Upper lobe of left lung (tissue), 6 donors: ENCODE results near the gene TMEM203. TPM values are rescaled to one million over a fixed set of nuclear protein-coding genes. Genes with fewer than 3 reads are reported as not detected.
A peak's percentile ranks its signal among the peaks of the same experiment; 100 is the strongest.

Source experiments
- ATAC-seq, 2 donors: fragments of 200-7000 bp; cut with Tn5 transposase; one replicate each; pipeline ENCODE4 v1.9.1; 2022; ENCODE audit warnings: mild to moderate bottlenecking in 2 of 2, moderate library complexity in 2 of 2; ENCODE audit not compliant: low FRiP score in 2 of 2
- DNase-seq, 2 donors: peaks; one replicate each; pipeline ENCODE4 v3.0.0-alpha.2; 2019 to 2020
- H3K27ac ChIP-seq, 4 donors: fragments of 200-600 bp; sonication (generic); one replicate each; pipeline ENCODE4 v1.5.1; 2016 to 2019
- H3K27me3 ChIP-seq, 4 donors: fragments of 200-600 bp; sonication (generic); one replicate each; pipeline ENCODE4 v1.5.1; 2017 to 2019
- H3K36me3 ChIP-seq, 4 donors: fragments of 200-600 bp; sonication (generic); one replicate each; pipeline ENCODE4 v1.5.1; 2016 to 2019
- H3K4me1 ChIP-seq, 4 donors: fragments of 200-600 bp; sonication (generic); one replicate each; pipeline ENCODE4 v1.5.1; 2018 to 2019
- H3K4me3 ChIP-seq, 4 donors: fragments of 200-600 bp; sonication (generic); one replicate each; pipeline ENCODE4 v1.5.1; 2017 to 2019; ENCODE audit warnings: mild to moderate bottlenecking in 2 of 4, moderate library complexity in 1 of 4
- H3K9me3 ChIP-seq, 4 donors: fragments of 200-600 bp; sonication (generic); one replicate each; pipeline ENCODE4 v1.5.1; 2018 to 2019
- CTCF ChIP-seq, 6 experiments: fragments of 450-650 bp in 4 of 6; fragments of 200-600 bp in 2 of 6; sonication (generic) in 2 of 6; IDR thresholded peaks; one replicate each; pipeline ENCODE4 v1.5.1; 2016 to 2019; ENCODE audit warnings: antibody characterized with exemption in 6 of 6
- EP300 ChIP-seq, 4 donors: sonication (generic); formaldehyde crosslinking; IDR thresholded peaks; one replicate each; pipeline ENCODE4 v1.5.1; 2017; ENCODE audit warnings: antibody characterized with exemption in 4 of 4, control low read depth in 2 of 4
- POLR2A ChIP-seq, 4 donors: fragments of 450-650 bp; IDR thresholded peaks; one replicate each; pipeline ENCODE4 v1.5.1; 2016 to 2017; ENCODE audit warnings: antibody characterized with exemption in 4 of 4, mild to moderate bottlenecking in 2 of 4
- POLR2AphosphoS5 ChIP-seq, 2 donors: sonication (generic); formaldehyde crosslinking; IDR thresholded peaks; one replicate each; pipeline ENCODE4 v1.5.1; 2017; ENCODE audit warnings: antibody characterized with exemption in 2 of 2
- WGBS, 2 donors: methylation state at CpG; one replicate each; pipeline ENCODE4 v1.1.5; 2017 to 2018; 5-methylcytosine and 5-hydroxymethylcytosine counted together
- total RNA-seq, 6 donors: library from RNA; depleted of rRNA in 4 of 6; stranded (reverse); fragments of >200 nt in 4 of 6; gene quantifications; one replicate each; pipeline versions ENCODE4 v1.1.0 to v1.2.1, GENCODE V29; 2016 to 2021
- donor health status: DM: no; HTN: no; CAD: no; lungs with moderate emphysema.
- donor health status: DM: no; HTN: yes; CAD: no; lungs with severe emphysema.

The TMEM203 gene
- total RNA-seq, 6 donors from 2014 or later = 17.8 to 35.5 (median 31.1) TPM

- Histone ChIP-seq H3K4me1 (peaks cover 25 to 66% (median 50%) of the 10 kb centered on the region in 4 donors), H3K9me3 (no peaks in the 10 kb centered on the region), H3K4me3 (peak overlapping the region; percentile 56 to 80 (median 68)), H3K36me3 (no peaks in the 10 kb centered on the region), H3K27ac (peak overlapping the region; percentile 85 to 91 (median 89)), H3K27me3 (peaks cover 0 to 4% (median 0%) of the 10 kb centered on the region in 4 donors)
- 0 to 1% methylated on average over 14 to 62 of the region's 63 CpGs for WGBS, 2 donors
- ATAC-seq (peak; percentile 94 to 96), DNase-seq (peak; percentile 96 to 99)
- TF ChIP-seq POLR2A (IDR thresholded peaks at IDR 0.05) = peak in 2 of 4 donors; percentile 27 to 75
- TF ChIP-seq EP300 (IDR thresholded peaks at IDR 0.05) = peak in 1 of 4 donors; percentile 13
- no peak for TF ChIP-seq CTCF (IDR thresholded peaks at IDR 0.05)
- TF ChIP-seq POLR2AphosphoS5 (IDR thresholded peaks at IDR 0.05) = peak; percentile 42 to 71
Observed at GRCh38 chr9:137223078-137223970, 17.9 kb upstream of the TMEM203 start.

GRCh38 chr9:137222190-137223077 is 17.0 kb upstream of the TMEM203 start, which contains the start of gene RNF208:
TSS of gene RNF208 (minus strand) at chr9:137222240. CDS start at chr9:137221212, 1,028 bp downstream.
- H3K4me1 ChIP-seq = peaks cover 33 to 66% (median 51%) of the 10 kb centered on the region in 4 donors
- peak in 1 of 2 donors; percentile 2 for ATAC-seq
- TF ChIP-seq CTCF (IDR thresholded peaks at IDR 0.05) (peak in 1 of 6 experiments; percentile 7), POLR2A (IDR thresholded peaks at IDR 0.05) (no peak)
- DNase-seq = peak in 1 of 2 donors; percentile 88
- 7 to 12% methylated on average over 10 to 50 of the region's 88 CpGs for WGBS, 2 donors
- H3K27ac ChIP-seq = peak within 1 kb of the TSS; percentile 85 to 91 (median 89)
- H3K9me3 ChIP-seq = no peaks in the 10 kb centered on the region
- H3K27me3 ChIP-seq = peaks cover 0 to 4% (median 0%) of the 10 kb centered on the region in 4 donors
- peak within 1 kb of the TSS; percentile 56 to 80 (median 68) for H3K4me3 ChIP-seq
- H3K36me3 ChIP-seq = no peaks in the 10 kb centered on the region

GRCh38 chr9:137221506-137222111 is 16.2 kb upstream of the TMEM203 start:
- peak in 1 of 2 donors; percentile 90 for DNase-seq
- TF ChIP-seq EP300 (IDR thresholded peaks at IDR 0.05) = no peak
- no peak for ATAC-seq
- no peaks in the 10 kb centered on the region for H3K9me3 ChIP-seq
- H3K27me3 ChIP-seq = peaks cover 0 to 4% (median 0%) of the 10 kb centered on the region in 4 donors
- peak overlapping the region; percentile 22 to 66 (median 56) for H3K4me3 ChIP-seq
- H3K27ac ChIP-seq = peak overlapping the region in 2 of 4 donors; percentile 12 to 31
- 17% methylated on average over 14 of the region's 61 CpGs; no CpG with 5 or more reads in 1 of the 2 donors for WGBS, 2 donors
- no peaks in the 10 kb centered on the region for H3K36me3 ChIP-seq
- H3K4me1 ChIP-seq = peaks cover 40 to 66% (median 51%) of the 10 kb centered on the region in 4 donors

GRCh38 chr9:137221095-137221505 is 15.7 kb upstream of the TMEM203 start:
- WGBS, 2 donors = 87% methylated on average over 9 of the region's 14 CpGs; no CpG with 5 or more reads in 1 of the 2 donors
- peaks cover 41 to 65% (median 50%) of the 10 kb centered on the region in 4 donors for H3K4me1 ChIP-seq
- peak overlapping the region in 3 of 4 donors; percentile 56 to 66 (median 56) for H3K4me3 ChIP-seq
- H3K27ac ChIP-seq = peak overlapping the region in 1 of 4 donors; percentile 31
- peaks cover 0 to 4% (median 0%) of the 10 kb centered on the region in 4 donors for H3K27me3 ChIP-seq
- no peaks in the 10 kb centered on the region for H3K9me3 ChIP-seq
- peaks cover 0 to 4% (median 2%) of the 10 kb centered on the region in 4 donors for H3K36me3 ChIP-seq
- DNase-seq (peak in 1 of 2 donors; percentile 77), ATAC-seq (no peak)
- no peak for TF ChIP-seq POLR2AphosphoS5 (IDR thresholded peaks at IDR 0.05)
- no peak for TF ChIP-seq CTCF (IDR thresholded peaks at IDR 0.05)
- no peak for TF ChIP-seq POLR2A (IDR thresholded peaks at IDR 0.05)
- TF ChIP-seq EP300 (IDR thresholded peaks at IDR 0.05) = no peak
